ENCODE data around the gene SULT1C3. TPM values are rescaled to one million over a fixed set of nuclear protein-coding genes. Genes with fewer than 3 reads are reported as not detected.

Gene SULT1C3
- total and polyA plus RNA-seq, 2 of the 8 experiments (the other 6 are each of a cell fraction or from before 2014, with no cell fraction given) = not detected

GRCh38 chr2:108270768-108271506 lies 31.2 kb downstream of the SULT1C3 start:
- DNase-seq (ENCODE audit: low read depth in 1 of 2, low spot score in 2 of 2) = no peak
- Histone ChIP-seq H3K23ac (ENCODE audit: insufficient read length) (no peak overlapping the region), H3K14ac (ENCODE audit: insufficient read length) (no peak overlapping the region), H3K23me2 (ENCODE audit: low read depth, low read length) (no peaks in the 10 kb centered on the region), H4K20me1 (replicated peaks in 1 of 2; ENCODE audit: control insufficient read depth in 1 of 2, insufficient read depth in 2 of 2, low read length in 2 of 2) (no peaks in the 10 kb centered on the region), H3K4ac (replicated peaks; ENCODE audit: insufficient read length, low read depth, low read length) (no peak overlapping the region), H2AK5ac (ENCODE audit: low read depth, low read length) (no peak overlapping the region), H2BK15ac (ENCODE audit: low read length) (no peak overlapping the region), H3K36me3 (ENCODE audit: control insufficient read depth in 2 of 4, insufficient read depth in 4 of 4, low read length in 3 of 4) (no peaks in the 10 kb centered on the region), H3K18ac (ENCODE audit: extremely low read depth, low read length) (no peak overlapping the region), H4K8ac (ENCODE audit: extremely low read depth, insufficient read depth, low read length) (no peak overlapping the region), H3K27ac (ENCODE audit: low read depth, low read length) (no peak overlapping the region), H2BK5ac (ENCODE audit: low read depth, low read length) (no peak overlapping the region; the same call in 1 of the 2 replicates), H3K4me2 (ENCODE audit: insufficient read depth in 1 of 2, low read depth in 2 of 2, low read length in 2 of 2) (no peak overlapping the region), H2BK12ac (ENCODE audit: low read depth, low read length) (no peak overlapping the region), H4K91ac (replicated peaks; ENCODE audit: insufficient read length, low read length) (no peak overlapping the region), H3K9ac (replicated peaks in 1 of 4; ENCODE audit: extremely low read depth in 1 of 4, low read depth in 3 of 4, low read length in 3 of 4) (no peak overlapping the region; a peak in 1 of 7 replicates), H3K9me3 (ENCODE audit: insufficient read depth in 2 of 2, low read depth in 1 of 2, low read length in 1 of 2) (no peaks in the 10 kb centered on the region), H3K79me2 (ENCODE audit: control insufficient read depth in 1 of 2, insufficient read depth in 2 of 2, low read length in 2 of 2) (no peaks in the 10 kb centered on the region), H3K27me3 (replicated peaks in 1 of 4; ENCODE audit: control insufficient read depth in 3 of 4, extremely low read depth in 1 of 4, insufficient read depth in 3 of 4, low read length in 3 of 4) (no peaks in the 10 kb centered on the region), H4K5ac (ENCODE audit: insufficient read length, low read depth, low read length) (no peak overlapping the region), H2BK120ac (replicated peaks; ENCODE audit: low read depth, low read length) (no peak overlapping the region), H2BK20ac (ENCODE audit: low read length) (no peak overlapping the region), H3K4me3 (ENCODE audit: extremely low read depth in 1 of 4, insufficient read depth in 2 of 4, low read depth in 3 of 4, low read length in 4 of 4) (no peak overlapping the region), H3K4me1 (replicated peaks in 1 of 4; ENCODE audit: control insufficient read depth in 3 of 4, insufficient read depth in 4 of 4, low read length in 3 of 4) (no peaks in the 10 kb centered on the region), H2AFZ (ENCODE audit: low read length) (no peak overlapping the region), H3K56ac (replicated peaks; ENCODE audit: insufficient read length, low read depth, low read length) (no peak overlapping the region), H3K79me1 (ENCODE audit: low read depth, low read length) (no peaks in the 10 kb centered on the region)
- POLR2A ChIA-PET (ENCODE audit: partially characterized antibody) = interaction anchor here (1.3 kb wide), 1 partner anchor 18 kb away, joined by 3 read pairs; the partner anchor contains the start of gene SULT1C2
- WGBS, 2 experiments (ENCODE audit: extremely low coverage in 1 of 2, insufficient coverage in 1 of 2, insufficient read length in 1 of 2, insufficient replicate concordance in 2 of 2, low coverage in 1 of 2, low lambda C conversion rate in 2 of 2, missing lambda C conversion rate in 1 of 2) = 69% methylated on average over 5 of the region's 5 CpGs; no CpG with 5 or more reads in 1 of the 2 experiments
- no peak for FAIRE-seq
- CTCF ChIA-PET (ENCODE audit: partially characterized antibody) = no interaction called here
- TF ChIP-seq BCL11A (IDR thresholded peaks at IDR 0.05; ENCODE audit: low read depth in 2 of 2, low read length in 2 of 2) (no peak), RNF2 (IDR thresholded peaks at IDR 0.05; ENCODE audit: borderline replicate concordance, low read depth, low read length, missing control alignments, poor library complexity, severe bottlenecking) (no peak), KDM1A (IDR thresholded peaks at IDR 0.05; ENCODE audit: borderline replicate concordance, low read length) (no peak), KDM5A (IDR thresholded peaks at IDR 0.05; ENCODE audit: low read length) (no peak), ASH2L (IDR thresholded peaks at IDR 0.05; ENCODE audit: low read length) (no peak), RAD21 (IDR thresholded peaks at IDR 0.05 in 1 of 2, conservative IDR thresholded peaks at IDR 0.05 in 1 of 2; ENCODE audit: low read depth in 2 of 2, low read length in 2 of 2) (no peak), GABPA (IDR thresholded peaks at IDR 0.05; ENCODE audit: borderline replicate concordance, insufficient read depth, low read length) (no peak), RBBP5 (IDR thresholded peaks at IDR 0.05; ENCODE audit: borderline replicate concordance, low read depth, low read length) (no peak)

Data from H1 (cell line).